Kidney (tissue), 14 donors: Measurements from ENCODE around the gene SLC35A3. TPM values are rescaled to one million over a fixed set of nuclear protein-coding genes. Genes with fewer than 3 reads are reported as not detected.

ENCODE experiments used
- DNase-seq, 5 donors: peaks; one replicate each; pipeline ENCODE4 v3.0.0-alpha.2; 2013 to 2020
- FAIRE-seq: peaks from 2 replicates; lab custom pipeline; 2012; peaks lifted over from hg19 to GRCh38; lab: Jason Lieb, UNC
- H3K27ac ChIP-seq, 2 donors: one replicate each; pipeline ENCODE4 v1.7.0; 2013; ENCODE audit warnings: low read depth in 2 of 2, low read length in 2 of 2, inconsistent platforms in 1 of 2
- H3K27me3 ChIP-seq: one replicate; pipeline ENCODE4 v1.7.1; 2013; ENCODE audit warnings: low read length, inconsistent platforms; ENCODE audit not compliant: control insufficient read depth, insufficient read depth
- H3K36me3 ChIP-seq, 3 donors: one replicate each; pipeline versions ENCODE4 v1.7.0 to v1.7.1; 2013; ENCODE audit warnings: low read length in 3 of 3, control low read depth in 1 of 3, inconsistent platforms in 1 of 3; ENCODE audit not compliant: insufficient read depth in 3 of 3, control insufficient read depth in 2 of 3
- H3K4me1 ChIP-seq, 3 donors: one replicate each; pipeline versions ENCODE4 v1.7.0 to v1.7.1; 2013; ENCODE audit warnings: low read length in 3 of 3, inconsistent platforms in 1 of 3, low read depth in 1 of 3; ENCODE audit not compliant: control insufficient read depth in 2 of 3, insufficient read depth in 2 of 3
- H3K4me3 ChIP-seq, 3 donors: one replicate each; pipeline versions ENCODE4 v1.7.0 to v1.8.1; 2013; ENCODE audit warnings: low read length in 3 of 3, control low read depth in 1 of 3, inconsistent platforms in 1 of 3
- H3K9ac ChIP-seq, 3 donors: one replicate each; pipeline versions ENCODE4 v1.7.0 to v1.7.1; 2013; ENCODE audit warnings: low read length in 3 of 3, control low read depth in 1 of 3, inconsistent platforms in 1 of 3
- H3K9me3 ChIP-seq, 3 donors: one replicate each; pipeline versions ENCODE4 v1.7.0 to v1.7.1; 2013; ENCODE audit warnings: low read length in 3 of 3, control low read depth in 1 of 3, inconsistent platforms in 1 of 3; ENCODE audit not compliant: control insufficient read depth in 2 of 3, insufficient read depth in 1 of 3
- CTCF ChIP-seq: IDR thresholded peaks from 3 replicates; pipeline ENCODE4 v1.5.1; 2012; ENCODE audit warnings: mild to moderate bottlenecking, moderate library complexity, borderline replicate concordance; ENCODE audit not compliant: insufficient read depth; ENCODE audit errors: extremely low read depth
- intact Hi-C: fragments of 100-400 bp; cut with DNase I; formaldehyde crosslinking; loops from one replicate; pipeline ENCODE4 v1.11.1; 2022
- polyA plus RNA-seq: library from polyadenylated mRNA; stranded (reverse); fragments of 350-450 nt; fragmentation: Illumina TruSeq; extraction: RNeasy Lipid Tissue Mini Kit (QIAGEN cat#74804); gene quantifications from one replicate; pipeline ENCODE4 v1.2.3, GENCODE V29; 2014; ENCODE audit warnings: low read depth, low replicate concordance; ENCODE audit not compliant: insufficient read depth
- total RNA-seq: library from RNA; stranded (reverse); fragmentation: NEBNext Ultra II Directional; extraction: Animal tissue kit (Norgen Biotek cat#: 25700); gene quantifications from one replicate; pipeline ENCODE4 v1.2.1, GENCODE V29; 2021
- donor health status: control.
- donor health status: control.
- donor health status: control.
- donor health status: control.
- donor health status: control.
- donor health status: DM: yes; HTN: yes; CAD: no.
- donor health status: Normal renal cell carcinoma (clear cell type).

The SLC35A3 gene
- total and polyA plus RNA-seq, 2 donors from 2014 or later = 17.9 to 28.2 TPM

- Histone ChIP-seq H3K4me3 (peak overlapping the region; percentile 93 to 99 (median 98)), H3K9me3 (no peaks in the 10 kb centered on the region), H3K27ac (peak overlapping the region; percentile 96 to 98), H3K4me1 (peaks cover 0 to 4% (median 2%) of the 10 kb centered on the region in 3 donors), H3K9ac (peak overlapping the region; percentile 92 to 100 (median 97)), H3K36me3 (no peaks in the 10 kb centered on the region), H3K27me3 (no peaks in the 10 kb centered on the region)
- intact Hi-C loops = no loop called here
- DNase-seq (peak; percentile 89 to 97 (median 94)), FAIRE-seq (no peak)
- TF ChIP-seq CTCF = no peak
Observed at GRCh38 chr1:100037927-100038659, 68.3 kb downstream of the SLC35A3 start.

- FAIRE-seq = no peak
- H3K9me3 ChIP-seq = no peaks in the 10 kb centered on the region
- intact Hi-C loops = no loop called here
- H3K36me3 ChIP-seq = no peaks in the 10 kb centered on the region
- TF ChIP-seq CTCF = no peak
- H3K27me3 ChIP-seq = no peaks in the 10 kb centered on the region
- peaks cover 0 to 4% (median 2%) of the 10 kb centered on the region in 3 donors for H3K4me1 ChIP-seq
- H3K4me3 ChIP-seq = peak overlapping the region; percentile 91 to 99 (median 91)
- peak overlapping the region; percentile 96 to 98 for H3K27ac ChIP-seq
- DNase-seq = peak; percentile 75 to 88 (median 83)
- H3K9ac ChIP-seq = peak overlapping the region; percentile 79 to 100 (median 92)
Observed at GRCh38 chr1:100038660-100039287, 69.0 kb downstream of the SLC35A3 start.

GRCh38 chr1:100039591-100039990 is 69.8 kb downstream of the SLC35A3 start:
- no peak for TF ChIP-seq CTCF
- DNase-seq (no peak), FAIRE-seq (no peak)
- no peak overlapping the region for H3K27ac ChIP-seq
- intact Hi-C loops = no loop called here
- H3K4me3 ChIP-seq = peak overlapping the region; percentile 91 to 99 (median 91)
- H3K9me3 ChIP-seq = no peaks in the 10 kb centered on the region
- peaks cover 0 to 4% (median 2%) of the 10 kb centered on the region in 3 donors for H3K4me1 ChIP-seq
- no peaks in the 10 kb centered on the region for H3K27me3 ChIP-seq
- H3K36me3 ChIP-seq = no peaks in the 10 kb centered on the region
- H3K9ac ChIP-seq = peak overlapping the region in 2 of 3 donors; percentile 92 to 100
